Urinary bladder (tissue), 4 donors: Measurements from ENCODE around the gene IL36B. TPM values are rescaled to one million over a fixed set of nuclear protein-coding genes. Genes with fewer than 3 reads are reported as not detected.
A peak's percentile ranks its signal among the peaks of the same experiment; 100 is the strongest.

Source experiments
- DNase-seq: peaks from one replicate; pipeline ENCODE4 v3.0.0-alpha.2; 2015; ENCODE audit errors: extremely low spot score
- H3K27ac ChIP-seq: one replicate; pipeline ENCODE4 v1.5.1; 2013; ENCODE audit warnings: low read depth, mild to moderate bottlenecking, moderate library complexity
- H3K36me3 ChIP-seq: one replicate; pipeline ENCODE4 v1.6.1; 2013; ENCODE audit warnings: mild to moderate bottlenecking, moderate library complexity; ENCODE audit not compliant: insufficient read depth
- H3K4me1 ChIP-seq: one replicate; pipeline ENCODE4 v1.6.1; 2013; ENCODE audit warnings: mild to moderate bottlenecking, moderate library complexity; ENCODE audit not compliant: insufficient read depth
- H3K4me3 ChIP-seq: one replicate; pipeline ENCODE4 v1.5.1; 2013; ENCODE audit warnings: low read depth, low read length
- WGBS: extraction: QIAGEN DNeasy Blood & Tissue Kit; methylation state at CpG from one replicate; pipeline ENCODE4 v1.1.7; 2013; 5-methylcytosine and 5-hydroxymethylcytosine counted together
- polyA plus RNA-seq: library from polyadenylated mRNA; stranded (reverse); fragments of 200-250 nt; gene quantifications from one replicate; pipeline ENCODE4 v1.2.3, GENCODE V29; 2013
- small RNA-seq: library from RNA; depleted of rRNA; stranded (forward); fragments of <200 nt; gene quantifications from one replicate; pipeline ENCODE3, GENCODE V24; 2014
- total RNA-seq: library from RNA; depleted of rRNA; stranded (reverse); fragments of >200 nt; gene quantifications from one replicate; pipeline ENCODE4 v1.2.3, GENCODE V29; 2014
- donor health status: healthy with polysubstance abuse.
- donor health status: healthy.

IL36B gene
- total and polyA plus RNA-seq, 2 donors: not detected

GRCh38 chr2:113000436-113000835 is 52.2 kb downstream of the IL36B start:
- no peak overlapping the region for H3K27ac ChIP-seq

GRCh38 chr2:112997151-112997550 is 55.5 kb downstream of the IL36B start:
- DNase-seq: no peak
- H3K4me1 ChIP-seq: no peaks in the 10 kb centered on the region
- 81% methylated on average over 1 of the region's 1 CpG for WGBS
- H3K4me3 ChIP-seq: no peak overlapping the region
- H3K27ac ChIP-seq: no peak overlapping the region
- no peaks in the 10 kb centered on the region for H3K36me3 ChIP-seq

More at GRCh38 chr2:113000436-113000835, 52.2 kb downstream of the IL36B start:
- no peaks in the 10 kb centered on the region for H3K4me1 ChIP-seq
- H3K36me3 ChIP-seq: no peaks in the 10 kb centered on the region
- no peak overlapping the region for H3K4me3 ChIP-seq
- 75% methylated on average over 1 of the region's 1 CpG for WGBS
- DNase-seq: no peak

DNA sequence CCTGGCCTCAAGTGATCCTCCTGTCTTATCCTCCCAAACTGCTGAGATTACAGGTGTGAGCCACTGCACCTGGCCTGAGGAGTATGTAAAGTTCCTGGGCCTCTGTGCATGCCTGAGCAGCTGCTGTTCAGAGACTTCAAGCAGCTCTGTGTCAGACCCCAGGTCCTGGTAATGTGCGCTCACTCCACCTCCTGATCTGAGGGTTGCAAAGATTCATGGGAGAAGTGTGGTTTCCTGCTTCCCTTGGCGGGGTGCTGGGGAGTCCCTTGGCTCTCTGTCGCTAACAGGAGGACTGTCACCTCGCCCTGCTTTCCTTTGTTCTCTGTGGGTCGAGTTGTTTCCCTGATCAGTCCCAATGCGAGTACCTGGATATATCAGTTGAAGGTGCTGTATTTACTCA is 56.0 kb downstream of the IL36B start:
- DNase-seq: no peak
- 68% methylated on average over 6 of the region's 6 CpGs for WGBS

DNA sequence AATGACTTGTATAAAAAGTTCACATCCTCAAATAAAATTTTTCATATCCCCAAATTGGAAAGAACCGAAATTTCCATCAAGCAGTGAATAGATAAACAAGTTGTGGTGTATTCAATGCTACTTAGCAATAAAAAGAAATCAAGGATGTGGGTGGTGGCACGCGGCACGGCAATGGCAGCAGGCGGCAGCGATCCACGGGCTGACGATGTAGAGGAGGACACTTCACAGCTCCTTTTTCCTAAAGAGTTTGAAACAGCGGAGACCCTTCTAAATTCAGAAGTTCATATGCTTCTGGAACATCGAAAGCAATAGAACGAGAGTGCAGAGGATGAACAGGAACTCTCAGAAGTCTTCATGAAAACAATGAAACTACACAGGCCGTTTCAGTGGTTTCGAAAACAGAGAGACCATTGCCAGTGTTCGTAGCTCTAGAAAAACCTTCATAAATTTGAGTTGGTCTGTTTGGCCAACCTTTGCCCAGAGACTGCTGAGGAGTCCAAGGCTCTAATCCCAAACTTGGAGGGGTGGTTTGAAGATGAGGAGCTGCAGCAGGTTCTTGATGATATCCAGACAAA is 57.2 kb downstream of the IL36B start:
- Histone ChIP-seq H3K4me3 (no peak overlapping the region), H3K4me1 (no peaks in the 10 kb centered on the region), H3K27ac (no peak overlapping the region), H3K36me3 (no peaks in the 10 kb centered on the region)
- WGBS: 85% methylated on average over 14 of the region's 14 CpGs
- DNase-seq: no peak

More for the DNA sequence above, 56.0 kb downstream of the IL36B start:
- H3K36me3 ChIP-seq: no peaks in the 10 kb centered on the region
- H3K4me3 ChIP-seq: no peak overlapping the region
- H3K27ac ChIP-seq: no peak overlapping the region
- H3K4me1 ChIP-seq: no peaks in the 10 kb centered on the region

- 88% methylated on average over 2 of the region's 2 CpGs for WGBS
- H3K36me3 ChIP-seq: no peaks in the 10 kb centered on the region
- H3K4me1 ChIP-seq: no peaks in the 10 kb centered on the region
- H3K27ac ChIP-seq: no peak overlapping the region
- no peak overlapping the region for H3K4me3 ChIP-seq
- DNase-seq: no peak
These were observed 58.0 kb downstream of the IL36B start for GRCh38 chr2:112994648-112995047.

DNA sequence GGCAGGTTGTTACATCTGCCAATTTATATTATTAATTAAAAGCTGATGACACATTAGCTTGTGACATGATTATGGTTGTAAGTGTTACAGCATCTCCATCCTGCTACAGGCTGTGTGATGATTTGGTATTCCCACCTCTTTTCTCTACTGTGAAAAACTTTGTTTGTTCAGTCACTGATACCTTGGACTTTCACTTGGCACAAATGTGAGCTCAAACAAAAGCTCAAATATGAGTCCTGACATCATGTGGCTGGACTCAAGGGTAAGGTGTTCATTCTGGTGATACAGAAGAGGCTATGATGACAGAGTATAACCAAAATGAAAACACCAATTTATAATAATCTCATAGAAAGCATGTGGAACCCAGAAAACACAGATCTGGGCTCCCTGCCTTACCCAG is 58.8 kb downstream of the IL36B start:
- Histone ChIP-seq H3K27ac (no peak overlapping the region), H3K36me3 (no peaks in the 10 kb centered on the region), H3K4me3 (no peak overlapping the region), H3K4me1 (no peaks in the 10 kb centered on the region)
- no peak for DNase-seq

- Histone ChIP-seq H3K4me3 (no peak overlapping the region), H3K27ac (no peak overlapping the region), H3K36me3 (no peaks in the 10 kb centered on the region), H3K4me1 (no peaks in the 10 kb centered on the region)
- DNase-seq: no peak
- 74% methylated on average over 3 of the region's 3 CpGs for WGBS
These were observed 63.1 kb downstream of the IL36B start for GRCh38 chr2:112989611-112990010.

- no peak overlapping the region for H3K27ac ChIP-seq
- WGBS: 90% methylated on average over 5 of the region's 5 CpGs
- no peak for DNase-seq
- H3K36me3 ChIP-seq: no peaks in the 10 kb centered on the region
- H3K4me3 ChIP-seq: no peak overlapping the region
- no peaks in the 10 kb centered on the region for H3K4me1 ChIP-seq
These were observed 67.6 kb downstream of the IL36B start for GRCh38 chr2:112985090-112985489.

DNA sequence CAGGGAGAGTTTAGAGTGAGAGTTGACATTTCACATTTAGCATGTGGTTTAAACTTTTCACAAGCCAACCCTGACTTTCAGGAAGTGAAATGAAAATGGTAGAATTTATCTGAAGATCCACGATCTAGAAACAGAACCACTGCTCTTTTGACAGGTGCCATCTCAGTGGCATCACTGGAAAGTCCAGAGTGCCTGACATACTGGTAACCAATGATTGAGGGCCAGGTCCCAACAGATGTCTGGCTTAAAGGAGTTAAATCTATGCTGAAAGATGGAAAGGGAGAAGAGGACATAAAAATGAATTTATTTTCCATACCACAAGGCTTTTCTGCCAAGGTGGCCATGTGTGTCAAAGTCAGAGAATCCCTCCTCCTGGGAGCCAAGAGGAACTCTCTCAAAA is 72.1 kb downstream of the IL36B start:
- Histone ChIP-seq H3K36me3 (no peaks in the 10 kb centered on the region), H3K4me3 (no peak overlapping the region), H3K4me1 (no peaks in the 10 kb centered on the region), H3K27ac (no peak overlapping the region)
- WGBS: 40% methylated on average over 1 of the region's 1 CpG
- no peak for DNase-seq

GRCh38 chr2:112979731-112980130 is 72.9 kb downstream of the IL36B start:
- H3K36me3 ChIP-seq: no peaks in the 10 kb centered on the region
- no peak overlapping the region for H3K27ac ChIP-seq
- no peak for DNase-seq
- H3K4me3 ChIP-seq: no peak overlapping the region
- WGBS: 88% methylated on average over 1 of the region's 1 CpG
- H3K4me1 ChIP-seq: no peaks in the 10 kb centered on the region

- H3K27ac ChIP-seq: no peak within 1 kb of the TSS
- no peak within 1 kb of the TSS for H3K4me3 ChIP-seq
- no peaks in the 10 kb centered on the region for H3K36me3 ChIP-seq
- H3K4me1 ChIP-seq: no peaks in the 10 kb centered on the region
- no peak for DNase-seq
- WGBS: 70% methylated on average over 7 of the region's 7 CpGs
These were observed 75.1 kb downstream of the IL36B start, which contains the start of gene IL36G for GRCh38 chr2:112977559-112978056. IL36G (plus strand) TSS chr2:112978006; CDS start chr2:112978639, 633 bp downstream.

Small RNA genes within 50 kb of the gene (small RNA-seq; reads per million reads assigned to genes)
- gene HMGN2P23: not detected
- gene RNU6-1180P: 0.35 reads per million, percentile 23 among the genes with 10 or more reads in this experiment

Other genes starting within 250 kb of the IL36B start
- 2.3 TPM for gene IL1B, start 216.1 kb downstream of the IL36B start, total RNA-seq
- 7.5 TPM for gene IL1B, start 216.1 kb downstream of the IL36B start, polyA plus RNA-seq
- not detected for gene IL37, start 141.7 kb downstream of the IL36B start, total RNA-seq
- gene IL37, start 141.7 kb downstream of the IL36B start, polyA plus RNA-seq: not detected
- not detected for gene IL36G, start 74.9 kb downstream of the IL36B start, total RNA-seq
- gene IL36G, start 74.9 kb downstream of the IL36B start, polyA plus RNA-seq: not detected
- gene IL36A, start 47.4 kb downstream of the IL36B start, total RNA-seq: not detected
- gene IL36A, start 47.4 kb downstream of the IL36B start, polyA plus RNA-seq: not detected
- 0.26 TPM for gene IL36RN, start 6.3 kb upstream of the IL36B start, total RNA-seq
- gene IL36RN, start 6.3 kb upstream of the IL36B start, polyA plus RNA-seq: not detected
- gene IL1F10, start 15.1 kb upstream of the IL36B start, total RNA-seq: not detected
- gene IL1F10, start 15.1 kb upstream of the IL36B start, polyA plus RNA-seq: not detected
- 6.7 TPM for gene IL1RN, start 74.7 kb upstream of the IL36B start, total RNA-seq
- 4.9 TPM for gene IL1RN, start 74.7 kb upstream of the IL36B start, polyA plus RNA-seq
- gene PSD4, start 121.1 kb upstream of the IL36B start, total RNA-seq: 9.7 TPM
- gene PSD4, start 121.1 kb upstream of the IL36B start, polyA plus RNA-seq: 6.3 TPM
- 0.26 TPM for gene PAX8, start 226.1 kb upstream of the IL36B start, total RNA-seq
- 0.19 TPM for gene PAX8, start 226.1 kb upstream of the IL36B start, polyA plus RNA-seq